Measurements from ENCODE around the gene FLYWCH1.

Gene FLYWCH1

DNA sequence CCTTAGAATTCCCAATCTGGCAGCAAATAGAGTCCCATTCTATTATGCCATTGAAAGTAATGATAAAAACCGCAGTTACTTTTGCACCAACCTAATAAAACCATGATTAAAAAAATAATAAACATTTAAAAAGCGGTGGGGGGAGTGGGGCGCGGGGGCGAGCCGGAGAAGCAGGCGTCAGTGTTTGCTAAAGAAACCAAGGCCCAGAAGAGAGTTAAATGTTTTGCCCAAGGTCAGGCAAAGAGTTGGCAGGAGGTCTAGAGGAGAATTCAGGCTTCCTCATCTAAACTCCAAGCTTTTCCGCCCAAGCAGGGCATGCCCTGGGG lies 44.1 kb upstream of the FLYWCH1 start:
- Histone ChIP-seq H3F3A (ENCODE audit: low read depth) (no peaks in the 10 kb centered on the region), H2AFZ (ENCODE audit: low read length) (peak overlapping the region; percentile 91), H3K36me3 (ENCODE audit: insufficient read depth, low read length) (no peaks in the 10 kb centered on the region), H3K9ac (ENCODE audit: low read depth, low read length, poor library complexity, severe bottlenecking) (peak overlapping the region; percentile 89), H3K79me2 (ENCODE audit: insufficient read depth, low read length) (no peaks in the 10 kb centered on the region), H3K9me2 (replicated peaks; ENCODE audit: low read depth, low read length) (no peaks in the 10 kb centered on the region), H3K4me2 (ENCODE audit: low read depth, low read length, poor library complexity, severe bottlenecking) (peak overlapping the region; percentile 87), H3K9me3 (ENCODE audit: insufficient read depth, low read depth, low read length) (no peaks in the 10 kb centered on the region), H3K4me1 (ENCODE audit: insufficient read depth, low read length, poor library complexity, severe bottlenecking) (peaks cover 4% of the 10 kb centered on the region), H3K27me3 (ENCODE audit: insufficient read depth, low read length, poor library complexity, severe bottlenecking) (no peaks in the 10 kb centered on the region), H4K20me1 (ENCODE audit: insufficient read depth, low read length, poor library complexity, severe bottlenecking) (no peaks in the 10 kb centered on the region), H3K4me3 (ENCODE audit: low read length, poor library complexity, severe bottlenecking) (peak overlapping the region; percentile 88)
- no peak for TF ChIP-seq EZH2phosphoT487 (IDR thresholded peaks at IDR 0.05; ENCODE audit: borderline replicate concordance)
- no peak for TF ChIP-seq CTCF (conservative IDR thresholded peaks at IDR 0.05; ENCODE audit: low read length)

DNA sequence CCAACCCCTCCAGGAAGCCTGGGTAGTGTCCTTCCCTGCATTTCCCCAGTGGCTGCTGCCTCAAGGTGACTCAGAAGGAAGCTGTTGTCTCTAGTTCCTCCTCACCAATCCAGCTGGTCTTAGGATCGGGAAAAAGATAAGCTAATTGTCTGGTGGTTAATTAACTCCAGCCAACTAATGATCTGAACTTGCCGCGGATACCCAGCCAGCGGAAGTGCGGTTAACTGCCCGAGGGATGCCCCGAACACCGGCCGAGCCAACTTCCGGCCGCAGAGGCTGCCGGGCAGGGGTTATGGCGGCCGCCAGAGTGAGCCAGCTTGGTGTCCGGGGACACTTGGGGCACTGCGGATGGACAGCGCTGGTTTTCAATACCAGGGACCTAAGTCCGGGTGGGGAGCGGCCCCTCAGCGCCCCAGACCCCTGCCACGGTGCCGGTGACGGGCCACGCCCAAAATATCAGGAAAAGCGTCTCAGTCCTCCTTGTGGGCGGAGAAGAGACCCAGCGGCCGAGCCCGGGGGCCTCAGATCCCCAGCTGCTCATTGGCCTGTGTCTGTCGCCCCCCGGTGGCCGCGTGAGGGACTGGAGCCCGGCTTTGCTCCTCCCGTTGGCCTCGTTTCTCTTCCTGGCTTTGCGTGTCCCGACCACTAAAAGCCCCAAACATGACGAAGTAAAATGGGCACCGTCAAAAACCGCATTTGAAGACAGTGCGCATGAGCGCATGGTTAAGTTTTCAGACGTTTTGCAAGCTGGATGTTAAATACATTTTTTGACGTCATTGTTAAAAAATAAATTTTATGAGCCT lies 43.5 kb upstream of the FLYWCH1 start:
- Histone ChIP-seq H3K36me3 (ENCODE audit: insufficient read depth, low read length) (no peaks in the 10 kb centered on the region), H3K4me2 (ENCODE audit: low read depth, low read length, poor library complexity, severe bottlenecking) (peak overlapping the region; percentile 87), H3K27me3 (ENCODE audit: insufficient read depth, low read length, poor library complexity, severe bottlenecking) (no peaks in the 10 kb centered on the region), H3K9ac (ENCODE audit: low read depth, low read length, poor library complexity, severe bottlenecking) (peak overlapping the region; percentile 89), H4K20me1 (ENCODE audit: insufficient read depth, low read length, poor library complexity, severe bottlenecking) (no peaks in the 10 kb centered on the region), H3K9me3 (ENCODE audit: insufficient read depth, low read depth, low read length) (no peaks in the 10 kb centered on the region), H3K9me2 (replicated peaks; ENCODE audit: low read depth, low read length) (no peaks in the 10 kb centered on the region), H3F3A (ENCODE audit: low read depth) (no peaks in the 10 kb centered on the region), H3K79me2 (ENCODE audit: insufficient read depth, low read length) (no peaks in the 10 kb centered on the region), H3K4me1 (ENCODE audit: insufficient read depth, low read length, poor library complexity, severe bottlenecking) (peaks cover 4% of the 10 kb centered on the region), H3K4me3 (ENCODE audit: low read length, poor library complexity, severe bottlenecking) (peak overlapping the region; percentile 88), H2AFZ (ENCODE audit: low read length) (peak overlapping the region; percentile 91)
- TF ChIP-seq EZH2phosphoT487 (IDR thresholded peaks at IDR 0.05; ENCODE audit: borderline replicate concordance): no peak
- peak; percentile 67 for TF ChIP-seq CTCF (conservative IDR thresholded peaks at IDR 0.05; ENCODE audit: low read length)

- Histone ChIP-seq H3K27me3 (ENCODE audit: insufficient read depth, low read length, poor library complexity, severe bottlenecking) (no peaks in the 10 kb centered on the region), H4K20me1 (ENCODE audit: insufficient read depth, low read length, poor library complexity, severe bottlenecking) (no peaks in the 10 kb centered on the region), H3K9me3 (ENCODE audit: insufficient read depth, low read depth, low read length) (no peaks in the 10 kb centered on the region), H3K79me2 (ENCODE audit: insufficient read depth, low read length) (no peaks in the 10 kb centered on the region), H2AFZ (ENCODE audit: low read length) (no peak overlapping the region), H3F3A (ENCODE audit: low read depth) (no peaks in the 10 kb centered on the region), H3K4me2 (ENCODE audit: low read depth, low read length, poor library complexity, severe bottlenecking) (no peak overlapping the region), H3K4me1 (ENCODE audit: insufficient read depth, low read length, poor library complexity, severe bottlenecking) (peaks cover 4% of the 10 kb centered on the region), H3K9me2 (replicated peaks; ENCODE audit: low read depth, low read length) (no peaks in the 10 kb centered on the region), H3K9ac (ENCODE audit: low read depth, low read length, poor library complexity, severe bottlenecking) (no peak overlapping the region), H3K4me3 (ENCODE audit: low read length, poor library complexity, severe bottlenecking) (no peak overlapping the region), H3K36me3 (ENCODE audit: insufficient read depth, low read length) (no peaks in the 10 kb centered on the region)
- TF ChIP-seq CTCF (conservative IDR thresholded peaks at IDR 0.05; ENCODE audit: low read length) (no peak), EZH2phosphoT487 (IDR thresholded peaks at IDR 0.05; ENCODE audit: borderline replicate concordance) (no peak)
Measured at GRCh38 chr16:2871926-2872325, 39.8 kb upstream of the FLYWCH1 start.

All from Loucy (cell line).